ENCODE results near the gene HSPB7. TPM values are rescaled to one million over a fixed set of nuclear protein-coding genes. Genes with fewer than 3 reads are reported as not detected.

Gene HSPB7
- total and polyA plus RNA-seq, 2 donors (not counting 3 experiments of a cell fraction or from before 2014, with no cell fraction given), result not detected

GRCh38 chr1:16042096-16042495 is 24.3 kb upstream of the HSPB7 start:
- Histone ChIP-seq H4K20me1 (replicated peaks; ENCODE audit: control insufficient read depth, extremely low read depth, insufficient read depth, low read length) (no peaks in the 10 kb centered on the region), H3K4me1 (ENCODE audit: control insufficient read depth, extremely low read depth, insufficient read depth, low read length) (no peaks in the 10 kb centered on the region), H2AFZ (ENCODE audit: low read depth, low read length) (no peak overlapping the region), H3K27me3 (ENCODE audit: control insufficient read depth in 2 of 2, insufficient read depth in 2 of 2, low read length in 2 of 2) (no peaks in the 10 kb centered on the region), H3K36me3 (ENCODE audit: control insufficient read depth in 2 of 2, extremely low read depth in 1 of 2, insufficient read depth in 2 of 2, low read length in 2 of 2) (no peaks in the 10 kb centered on the region), H3K79me2 (ENCODE audit: control insufficient read depth, insufficient read depth, low read length) (no peaks in the 10 kb centered on the region), H3K27ac (ENCODE audit: insufficient read depth, low read depth, low read length) (no peak overlapping the region), H3K9ac (replicated peaks; ENCODE audit: extremely low read depth, insufficient read depth, low read length) (no peak overlapping the region), H3K4me2 (ENCODE audit: insufficient read depth, low read length) (no peak overlapping the region), H3K4me3 (replicated peaks in 1 of 3; ENCODE audit: insufficient read depth in 1 of 3, low read depth in 1 of 3, low read length in 3 of 3) (no peak overlapping the region), H3K9me3 (replicated peaks; ENCODE audit: control insufficient read depth, insufficient read depth, low read length) (no peaks in the 10 kb centered on the region), H3K9me1 (replicated peaks; ENCODE audit: control insufficient read depth, extremely low read depth, insufficient read depth, low read length) (no peaks in the 10 kb centered on the region)
- intact Hi-C loops (cut with micrococcal nuclease) (no loop called here), dilution Hi-C loops (cut with MboI; ENCODE audit: extremely low pct_ligation_motif_present, low sequenced_read_pairs) (no loop called here)
- no TSS peak for BruUV-seq (replicated peaks)
- DNase-seq (ENCODE audit: low read depth, low spot score) (no peak), FAIRE-seq (no peak)
- ChIA-PET CTCF (no interaction called here), POLR2A (no interaction called here)
- TF ChIP-seq GATA2 (IDR thresholded peaks at IDR 0.05; ENCODE audit: insufficient read depth, insufficient read length, low read depth, low read length) (no peak), FOS (IDR thresholded peaks at IDR 0.05; ENCODE audit: borderline replicate concordance, insufficient read depth, low read length) (no peak), CTCF (IDR thresholded peaks at IDR 0.05; ENCODE audit: extremely low read depth in 1 of 2, insufficient read depth in 1 of 2, low read depth in 1 of 2, low read length in 2 of 2) (no peak), EZH2 (IDR thresholded peaks at IDR 0.05; ENCODE audit: borderline replicate concordance, low read depth, low read length, severe bottlenecking) (no peak), POLR2AphosphoS5 (IDR thresholded peaks at IDR 0.05; ENCODE audit: insufficient read depth, low read depth, low read length) (no peak), MYC (IDR thresholded peaks at IDR 0.05; ENCODE audit: low read depth, low read length) (no peak), MAX (IDR thresholded peaks at IDR 0.05; ENCODE audit: insufficient read depth, insufficient read length) (no peak), POLR2A (IDR thresholded peaks at IDR 0.05; ENCODE audit: low read depth, low read length) (no peak), JUN (IDR thresholded peaks at IDR 0.05; ENCODE audit: borderline replicate concordance, insufficient read depth, insufficient read length, low read depth) (no peak)

All from endothelial cell of umbilical vein (primary cell).